ENCODE measurements around the gene GNL2. TPM values are rescaled to one million over a fixed set of nuclear protein-coding genes. Genes with fewer than 3 reads are reported as not detected.
"Not testable (repeated sequence)": the region's sequence is repeated elsewhere in the genome, so short reads cannot be mapped to it uniquely, and the experiment has no call there.

Gene GNL2
- total RNA-seq, 2 donors from 2014 or later: 29.9 to 35.1 TPM

DNA sequence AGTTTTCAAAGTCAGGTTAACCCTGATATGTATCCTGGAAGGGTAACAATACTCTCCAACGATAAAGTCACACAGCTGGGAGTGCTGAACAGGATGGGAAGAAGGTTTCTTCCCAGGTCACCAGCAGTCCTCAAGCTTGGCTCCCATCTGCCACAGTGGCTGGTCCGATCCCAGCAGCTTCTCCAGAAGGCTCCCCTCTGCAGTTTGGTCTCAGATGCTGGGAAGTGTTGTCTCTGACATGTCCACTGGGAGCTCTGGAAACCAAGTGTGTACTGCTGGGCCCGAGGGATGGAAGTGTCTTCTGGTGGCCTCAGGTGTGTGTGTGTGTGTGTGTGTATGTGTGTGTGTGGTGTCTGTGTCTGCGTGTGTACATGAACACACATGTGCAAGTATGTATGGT lies 16.4 kb upstream of the GNL2 start:
- no peak for ATAC-seq
- no peak for DNase-seq
- intact Hi-C loops (cut with DNase I, micrococcal nuclease): no loop called here

DNA sequence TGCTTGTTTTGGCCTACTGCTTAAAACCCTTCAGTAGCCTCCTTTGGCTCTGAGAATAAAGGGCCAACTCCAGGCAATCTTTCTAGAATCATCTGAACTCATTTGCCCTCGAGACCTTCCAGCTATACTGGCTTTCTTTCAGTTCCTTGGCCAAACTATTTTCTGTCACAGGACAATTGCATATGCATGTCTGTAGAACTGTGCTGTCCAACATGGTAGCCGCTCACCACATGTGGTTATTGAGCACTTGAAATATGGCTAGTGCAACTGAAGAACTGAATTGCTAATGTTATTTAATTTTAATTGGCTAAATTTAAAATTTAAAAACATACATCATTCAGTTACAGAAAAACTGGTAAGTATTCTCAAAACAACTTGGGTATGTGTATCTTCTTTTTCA lies 14.3 kb upstream of the GNL2 start:
- no peak for ATAC-seq
- intact Hi-C loops (cut with DNase I, micrococcal nuclease): no loop called here
- DNase-seq: no peak

DNA sequence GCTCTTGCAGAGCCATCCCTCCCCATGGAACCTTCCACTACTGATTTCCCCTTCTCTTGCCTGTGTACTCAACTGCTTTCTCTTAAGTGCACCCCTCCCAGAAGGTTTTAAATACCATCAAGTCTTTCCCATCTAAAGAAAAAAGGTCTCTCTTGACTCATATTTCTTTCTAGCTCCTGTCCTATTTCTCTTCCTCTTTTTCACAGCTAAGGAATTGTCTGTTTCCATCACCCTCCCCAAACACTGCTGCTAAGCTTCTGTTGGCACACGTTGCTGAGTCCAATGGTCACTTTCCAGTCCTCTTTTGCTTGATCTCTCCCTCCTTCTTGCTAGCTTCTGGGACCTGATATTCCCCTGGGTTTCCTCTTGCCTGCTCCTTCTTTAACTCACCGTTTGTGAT lies 13.3 kb upstream of the GNL2 start:
- intact Hi-C loops (cut with DNase I, micrococcal nuclease): no loop called here
- DNase-seq: no peak
- no peak for ATAC-seq

DNA sequence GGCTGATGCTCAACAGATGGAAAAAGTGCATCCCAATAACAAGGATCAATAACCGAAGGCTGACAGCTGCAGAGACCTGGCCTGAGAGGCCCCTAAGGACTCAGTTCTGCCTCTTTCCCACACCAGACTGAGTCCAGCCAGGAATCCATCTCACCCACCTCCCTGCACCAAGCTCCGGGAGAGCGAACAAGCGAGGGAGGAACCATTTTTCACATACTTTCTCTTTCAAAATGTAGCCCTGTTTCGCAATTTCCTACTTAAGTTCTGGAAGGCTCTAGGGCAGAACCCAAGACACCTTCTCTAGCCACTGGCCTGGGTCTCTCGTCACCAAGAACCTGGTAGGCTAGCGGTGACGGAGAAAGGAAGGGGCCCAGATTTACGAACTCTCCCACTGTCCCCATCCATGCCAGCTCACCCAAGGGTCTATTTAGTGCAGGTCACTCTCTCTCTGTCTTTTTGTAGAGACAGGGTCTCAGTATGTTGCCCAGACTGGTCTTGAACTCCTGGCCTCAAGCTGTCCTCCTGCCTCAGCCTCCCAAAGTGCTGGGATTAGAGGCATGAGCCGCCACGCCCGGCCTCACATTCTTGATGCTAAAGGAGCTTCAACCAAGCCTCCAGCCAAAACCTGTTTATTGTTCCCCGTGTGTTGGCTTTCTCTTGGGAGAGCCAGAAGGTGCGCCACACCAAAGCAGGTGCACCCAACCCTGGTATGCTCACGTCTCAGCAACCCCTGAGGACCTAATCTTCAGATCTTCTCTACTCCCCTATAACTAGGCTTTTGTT lies 10.9 kb upstream of the GNL2 start:
- intact Hi-C loops (cut with DNase I, micrococcal nuclease): no loop called here
- DNase-seq (no peak), ATAC-seq (no peak)

DNA sequence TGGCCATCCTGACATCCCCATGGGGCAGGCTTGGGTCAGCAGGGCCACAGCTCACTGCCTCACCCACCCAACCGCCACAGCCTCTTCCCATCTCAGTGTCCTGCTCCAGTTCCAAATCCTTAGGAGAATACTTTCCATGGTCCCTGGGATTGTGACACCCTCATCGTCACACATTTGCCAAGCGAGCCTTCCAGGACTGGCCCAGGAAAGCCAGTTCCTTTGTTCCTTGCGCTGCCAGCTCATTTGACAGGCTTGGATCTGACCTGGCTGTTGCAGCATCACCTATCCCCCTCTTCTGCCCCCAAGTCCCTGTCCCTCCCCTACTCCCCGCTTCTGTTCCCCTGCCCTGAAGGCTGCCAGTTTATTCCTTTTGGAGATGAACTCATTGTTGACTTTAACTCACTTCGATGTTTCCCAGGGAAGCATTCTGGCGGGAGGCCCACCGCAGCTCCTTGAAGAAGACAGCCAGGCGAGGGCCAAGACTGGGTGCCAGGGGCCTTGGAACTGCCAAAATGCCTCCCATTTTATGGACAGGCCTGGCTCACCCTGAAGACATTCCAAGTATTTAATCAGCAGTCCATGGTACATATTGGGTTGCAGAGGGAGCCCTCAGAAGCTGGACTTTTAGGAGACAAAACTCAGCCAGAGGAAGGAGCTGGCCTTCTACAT lies 10.2 kb upstream of the GNL2 start:
- ATAC-seq (no peak), DNase-seq (peak in 1 of 2 donors; percentile 16)
- intact Hi-C loops (cut with DNase I, micrococcal nuclease): no loop called here

DNA sequence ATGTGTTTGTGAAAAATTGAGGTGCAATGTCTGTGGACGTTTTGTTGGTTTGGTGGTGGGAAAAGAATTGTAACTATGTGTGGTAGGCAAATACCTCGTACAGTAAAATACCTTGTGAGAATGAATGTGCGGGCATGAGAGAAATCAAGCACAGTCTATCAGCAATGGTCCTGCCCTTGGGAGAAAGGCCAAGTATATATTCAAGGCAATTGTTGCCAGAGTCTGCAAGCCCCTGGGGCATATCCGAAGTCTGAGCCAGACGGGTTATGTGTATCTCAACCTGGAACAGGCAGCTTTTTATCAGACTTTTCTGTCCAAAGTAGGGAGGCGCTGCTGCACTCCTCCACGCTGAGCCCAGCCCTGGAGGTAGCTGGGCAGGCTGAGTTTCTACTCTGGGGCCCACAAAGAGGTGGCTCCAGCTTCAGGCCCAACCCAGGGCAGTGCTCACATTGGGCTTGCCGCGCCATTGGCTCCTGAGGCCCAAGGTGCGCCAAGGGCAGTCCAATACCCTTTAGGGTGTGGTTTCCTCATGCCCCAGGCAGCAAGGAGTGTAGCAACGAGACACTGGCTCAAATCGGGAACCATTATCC lies 9.4 kb upstream of the GNL2 start:
- ATAC-seq (no peak), DNase-seq (no peak)
- intact Hi-C loops (cut with DNase I, micrococcal nuclease): no loop called here

DNA sequence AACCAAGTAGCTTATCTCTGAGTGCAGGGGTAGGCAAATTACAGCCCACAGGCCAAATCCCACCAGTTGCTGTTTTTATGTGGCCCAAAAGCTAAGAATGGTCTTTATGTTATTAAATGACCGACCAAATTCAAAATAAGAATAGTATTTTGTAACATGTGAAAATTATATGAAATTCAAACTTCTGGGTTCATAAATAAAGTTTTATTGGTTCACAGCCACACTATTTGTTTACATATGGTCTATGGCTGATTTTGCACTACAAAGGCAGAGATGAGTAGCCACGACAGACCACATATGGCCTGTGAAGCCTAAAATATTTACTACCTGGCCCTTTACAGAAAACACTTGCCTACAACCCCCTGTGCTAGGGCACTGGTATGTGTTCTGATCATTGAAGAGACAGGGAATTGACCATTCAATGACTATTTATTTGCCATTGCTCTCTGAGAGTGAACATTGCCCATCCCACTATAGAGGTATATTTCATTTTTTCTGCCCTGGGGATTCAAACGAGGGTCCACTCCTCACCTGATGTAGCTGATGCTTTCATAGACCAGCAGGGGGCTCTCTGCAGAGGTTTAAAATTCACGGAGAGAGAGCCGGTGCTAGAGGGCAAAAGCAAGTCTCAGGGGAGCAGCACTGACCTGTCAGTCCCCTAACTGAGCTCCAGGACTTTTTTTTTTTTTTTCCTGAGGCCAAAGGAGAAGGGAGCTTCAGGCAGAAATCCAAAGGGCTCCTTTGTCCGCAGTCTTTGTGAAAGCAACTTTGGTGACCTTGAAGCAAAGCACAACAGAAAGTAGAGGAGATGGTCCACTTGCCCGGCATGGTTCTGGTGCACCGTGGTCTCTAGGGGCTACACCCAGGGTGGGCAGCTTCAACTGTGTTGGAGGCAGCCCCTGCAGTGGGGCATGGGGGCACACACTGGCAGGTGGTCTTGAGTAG lies 7.3 kb upstream of the GNL2 start:
- intact Hi-C loops (cut with DNase I, micrococcal nuclease): loop anchor here in 1 of 2 donors (5.0 kb wide), 1 partner anchor 69 kb away; no protein-coding TSS in a partner anchor
- DNase-seq: peak in 1 of 2 donors; percentile 24

DNA sequence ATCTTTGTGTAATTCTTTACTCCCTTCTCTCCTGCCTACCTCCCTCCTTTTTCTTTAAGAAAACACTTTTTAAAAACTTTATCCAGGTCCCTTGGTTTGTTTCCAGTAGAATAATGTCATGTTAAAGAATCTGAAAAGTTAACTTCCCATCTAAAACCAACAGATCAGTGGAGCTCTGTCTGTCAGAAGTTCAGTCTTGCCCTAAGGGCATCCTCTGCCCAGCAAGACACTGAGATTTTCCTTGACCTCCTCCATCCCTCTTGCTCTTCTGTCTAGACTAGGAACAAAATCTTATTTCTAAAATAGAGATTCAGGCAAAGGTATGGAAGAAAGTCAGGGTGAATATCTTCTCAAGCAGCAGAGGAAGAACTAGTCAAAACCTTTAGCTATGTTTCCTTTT lies 5.7 kb upstream of the GNL2 start:
- ATAC-seq (no peak), DNase-seq (no peak)
- intact Hi-C loops (cut with DNase I, micrococcal nuclease): loop anchor here in 1 of 2 donors (5.0 kb wide), 1 partner anchor 71 kb away; no protein-coding TSS in a partner anchor

More for the DNA sequence above, 7.3 kb upstream of the GNL2 start:
- ATAC-seq: peak; percentile 58

DNA sequence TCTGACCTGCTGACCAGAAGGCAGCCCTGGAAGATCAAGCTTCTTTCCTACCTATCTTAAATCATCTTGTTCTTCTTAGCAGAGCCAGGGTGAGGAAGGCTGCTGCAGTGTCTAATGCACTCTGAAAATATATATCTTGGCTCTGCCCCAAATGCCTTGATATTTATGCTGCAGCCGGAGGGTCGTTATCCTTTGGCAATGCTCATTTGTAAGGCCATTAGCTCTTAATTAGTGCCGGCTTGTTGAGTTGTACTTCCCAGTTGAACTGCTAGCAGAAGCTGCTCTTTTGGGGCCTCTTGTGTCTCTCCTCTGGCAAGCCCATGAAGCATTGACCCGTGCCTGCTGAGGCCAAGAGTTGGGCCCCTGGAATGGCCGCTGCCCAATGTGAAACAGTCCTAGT lies 4.2 kb upstream of the GNL2 start:
- ATAC-seq (no peak), DNase-seq (no peak)
- intact Hi-C loops (cut with DNase I, micrococcal nuclease): loop anchor here in 1 of 2 donors (5.0 kb wide), 2 partner anchors 72 to 82 kb away; no protein-coding TSS in a partner anchor

DNA sequence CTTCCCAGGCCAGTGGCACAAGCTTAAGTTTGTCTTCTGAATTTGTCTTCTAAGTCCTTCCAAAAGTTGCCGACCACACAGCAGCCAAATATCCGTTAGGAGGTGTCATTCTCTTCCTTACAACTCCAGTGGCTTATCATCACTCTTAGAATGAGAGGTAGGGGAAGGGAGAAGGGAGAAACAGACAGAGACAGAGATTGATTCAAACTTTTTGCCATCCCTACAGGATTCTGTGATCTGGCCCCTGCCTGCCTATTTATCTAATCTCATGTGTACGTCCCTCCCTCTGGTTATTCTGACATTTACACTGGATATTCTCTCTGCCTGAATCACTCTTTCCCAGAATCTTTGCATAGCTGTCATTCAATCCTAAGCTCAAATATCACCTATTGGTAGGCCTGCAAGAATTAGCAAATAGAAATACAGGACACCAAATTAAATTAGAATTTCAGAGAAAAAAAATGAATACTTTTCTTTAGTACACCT lies 488 bp upstream of the GNL2 start:
- no peak for ATAC-seq
- intact Hi-C loops (cut with DNase I, micrococcal nuclease): loop anchor here in 1 of 2 donors (5.0 kb wide), 1 partner anchor 86 kb away; no protein-coding TSS in a partner anchor

DNA sequence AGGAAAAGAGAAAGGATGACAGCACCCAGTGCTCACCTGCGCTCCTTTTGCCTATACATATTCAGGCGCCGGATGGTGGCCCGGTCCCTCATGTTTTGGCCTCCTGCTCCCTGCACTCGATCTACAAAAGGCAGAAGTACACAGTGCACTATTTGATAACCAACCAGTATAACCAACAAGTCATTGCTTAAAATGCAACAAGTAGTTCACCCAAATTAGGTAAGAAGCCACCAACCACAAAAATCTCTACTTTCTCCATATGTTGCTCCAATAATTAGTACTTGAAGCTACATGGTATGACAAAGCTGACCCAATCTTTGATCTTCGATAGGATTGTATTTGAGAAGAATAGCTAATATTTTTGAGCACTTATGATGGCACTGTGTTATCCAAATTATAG lies 2.0 kb downstream of the GNL2 start:
- intact Hi-C loops (cut with DNase I, micrococcal nuclease): no loop called here
- ATAC-seq: no peak

More for the DNA sequence above, 488 bp upstream of the GNL2 start:
- DNase-seq: no peak

DNA sequence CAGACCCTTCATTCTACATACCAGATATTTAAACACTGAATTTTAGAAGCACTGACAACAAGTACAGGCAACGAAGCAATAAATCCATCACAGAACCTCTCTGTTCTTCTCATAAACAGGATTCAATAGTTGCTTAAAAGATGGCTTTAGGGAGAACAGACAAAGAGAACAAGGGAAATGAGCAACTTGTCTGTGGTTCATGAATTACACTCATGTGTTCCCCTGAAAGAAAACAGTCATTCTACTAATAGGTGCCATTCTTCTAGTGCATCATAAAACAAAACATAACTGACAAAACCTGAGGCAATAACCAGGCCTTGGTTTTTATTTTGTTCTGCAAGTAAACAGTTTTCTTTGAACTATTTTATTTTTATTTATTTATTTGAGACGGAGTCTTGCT lies 6.8 kb downstream of the GNL2 start:
- intact Hi-C loops (cut with DNase I, micrococcal nuclease): no loop called here
- ATAC-seq: no peak

More for the DNA sequence above, 2.0 kb downstream of the GNL2 start:
- DNase-seq: no peak

DNA sequence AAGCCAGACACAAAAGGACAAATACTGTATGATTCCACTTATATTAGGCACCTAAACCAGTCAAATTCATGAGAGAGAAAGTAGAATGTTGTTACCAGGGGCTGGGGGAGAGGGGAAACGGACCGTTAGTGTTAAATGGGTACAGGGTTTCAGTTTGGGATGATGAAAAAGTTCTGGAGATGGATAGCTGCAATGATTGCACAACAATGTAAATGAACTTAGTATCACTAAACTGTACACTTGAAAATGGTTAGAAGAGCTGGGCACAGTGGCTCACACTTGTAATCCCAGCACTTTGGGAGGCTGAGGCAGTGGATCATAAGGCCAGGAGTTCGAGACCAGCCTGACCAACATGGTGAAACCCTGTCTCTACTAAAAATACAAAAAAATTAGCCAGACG lies 11.2 kb downstream of the GNL2 start:
- intact Hi-C loops (cut with DNase I, micrococcal nuclease); ATAC-seq; DNase-seq: not testable (repeated sequence)

More for the DNA sequence above, 6.8 kb downstream of the GNL2 start:
- no peak for DNase-seq

DNA sequence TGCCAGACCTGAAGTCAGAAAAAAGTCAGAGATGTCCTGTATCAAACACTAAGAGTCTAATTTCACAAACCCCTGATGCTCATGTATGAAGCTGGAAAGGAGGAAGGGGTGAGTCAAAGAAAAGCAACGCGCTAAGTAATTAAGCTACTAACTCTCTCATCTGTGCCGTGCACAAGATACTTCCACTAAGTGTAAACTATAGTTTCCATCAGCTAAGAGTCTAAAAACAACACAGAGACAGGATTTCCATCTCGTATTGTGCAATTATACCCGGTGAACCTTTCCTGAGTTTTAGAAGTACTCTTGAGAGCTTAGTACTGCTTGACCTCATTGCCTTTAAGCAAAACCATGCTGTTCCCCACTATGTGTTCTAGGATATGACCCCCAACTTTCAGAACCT lies 20.0 kb downstream of the GNL2 start:
- ATAC-seq: no peak
- no peak for DNase-seq
- intact Hi-C loops (cut with DNase I, micrococcal nuclease): no loop called here

DNA sequence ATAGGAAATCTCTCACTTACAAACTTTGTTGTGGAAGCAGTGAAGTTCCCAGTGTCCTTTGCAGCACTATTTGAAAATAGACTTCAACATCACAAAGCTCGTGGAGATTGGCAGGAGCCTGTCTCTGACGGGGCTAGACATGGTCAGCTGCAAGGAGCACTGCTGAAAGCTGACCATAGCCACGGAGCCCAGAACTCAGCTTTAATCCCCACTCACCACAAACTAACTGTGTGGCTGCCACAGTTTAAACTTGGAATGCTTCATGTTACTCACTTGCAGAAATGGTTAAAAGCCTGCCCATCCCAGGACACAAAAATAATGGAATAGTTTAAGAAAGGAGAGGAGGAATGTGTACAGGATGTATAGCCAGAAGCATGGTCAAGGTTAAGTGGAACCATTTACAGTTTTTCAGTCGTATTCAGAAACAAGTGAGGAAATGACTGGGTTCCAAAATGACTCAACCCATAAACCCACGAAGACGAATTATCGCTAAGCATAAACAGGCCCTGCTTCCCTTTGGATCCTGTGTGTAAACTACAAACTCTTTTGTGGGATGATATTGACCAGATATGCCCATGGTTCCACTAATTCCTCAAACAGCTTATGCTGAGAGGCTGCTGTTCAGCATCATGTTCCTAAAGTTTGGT lies 20.8 kb downstream of the GNL2 start:
- ATAC-seq (no peak), DNase-seq (no peak)
- intact Hi-C loops (cut with DNase I, micrococcal nuclease): no loop called here

DNA sequence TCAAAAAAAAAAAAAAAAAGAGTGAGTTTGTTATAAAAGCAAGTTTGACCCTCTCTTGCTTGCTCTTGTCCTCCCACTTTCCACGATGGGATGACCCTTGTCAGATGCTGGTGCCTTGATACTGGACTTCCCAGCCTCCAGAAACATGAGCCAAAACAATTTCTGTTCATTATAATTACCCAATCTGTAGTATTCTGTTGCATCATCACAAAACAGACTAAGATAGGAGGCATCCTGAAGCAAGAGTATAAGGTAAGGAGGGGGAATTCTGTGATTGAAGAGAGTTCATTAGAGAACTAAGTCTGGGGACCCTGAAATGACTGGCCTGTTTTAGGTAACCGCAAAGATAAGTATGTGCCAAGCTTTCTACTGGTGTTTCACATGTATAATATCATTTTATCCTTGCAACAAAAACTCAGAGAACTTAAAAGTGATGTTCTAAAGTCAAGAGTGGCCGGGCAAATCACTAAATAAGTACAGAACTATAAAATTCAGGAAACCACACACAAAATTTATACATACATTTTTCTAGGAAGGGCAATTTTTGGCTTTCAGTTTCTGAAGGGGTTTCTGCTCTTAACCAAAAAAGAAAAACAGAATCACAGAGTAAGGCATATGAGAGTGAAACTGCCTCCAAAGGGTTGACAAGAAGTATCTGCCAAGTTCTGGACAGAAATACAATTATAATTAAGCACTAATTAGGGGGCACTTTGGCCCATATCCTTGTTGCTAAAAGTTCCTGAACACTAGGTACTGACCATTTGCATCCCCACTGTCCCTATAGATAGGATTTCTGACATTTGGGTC lies 25.0 kb downstream of the GNL2 start:
- no peak for ATAC-seq
- intact Hi-C loops (cut with DNase I, micrococcal nuclease): no loop called here
- DNase-seq: no peak

DNA sequence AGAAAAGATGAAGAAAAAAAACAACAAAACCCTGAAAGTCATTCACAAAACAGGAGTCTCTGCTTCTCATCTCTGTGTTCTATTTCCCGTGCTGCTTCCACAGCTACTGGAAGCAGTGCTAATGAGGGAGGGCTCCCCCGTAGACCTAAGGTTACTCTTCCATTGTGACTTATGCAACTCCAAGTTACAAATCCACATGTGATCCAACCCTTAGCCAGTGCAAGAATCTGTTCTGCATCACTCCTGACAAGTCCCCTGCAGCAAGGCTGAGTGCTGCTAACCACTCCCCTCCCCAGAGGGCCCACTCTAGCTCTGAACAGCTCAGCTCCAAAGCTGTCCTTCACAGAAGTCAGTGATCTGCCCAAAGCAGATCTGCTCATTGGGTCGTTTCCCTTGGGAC lies 28.7 kb downstream of the GNL2 start:
- intact Hi-C loops (cut with DNase I, micrococcal nuclease): loop anchor here in 1 of 2 donors (10.0 kb wide), 1 partner anchor 118 kb away; no protein-coding TSS in a partner anchor
- ATAC-seq: no peak
- no peak for DNase-seq

All from left colon (tissue), 2 donors.